Astrocyte of the spinal cord (primary cell): ENCODE data around the gene CMTM5.
A peak's percentile ranks its signal among the peaks of the same experiment; 100 is the strongest.

ENCODE experiments used
- DNase-seq: peaks from one replicate; pipeline ENCODE4 v3.0.0; 2011; ENCODE audit warnings: low read depth, low spot score
- H3K4me3 ChIP-seq: 2 replicates; pipeline ENCODE4 v1.5.1; 2011; ENCODE audit warnings: low read depth, mild to moderate bottlenecking, low read length, moderate library complexity
- CTCF ChIP-seq: IDR thresholded peaks from 2 replicates; pipeline ENCODE4 v1.5.1; 2012; ENCODE audit warnings: low read depth, mild to moderate bottlenecking, low read length, inconsistent platforms
- in situ Hi-C: cut with HindIII; loops from 2 replicates; pipeline ENCODE4 v1.10.0; 2017; ENCODE audit warnings: low sequenced_read_pairs

The CMTM5 gene

DNA sequence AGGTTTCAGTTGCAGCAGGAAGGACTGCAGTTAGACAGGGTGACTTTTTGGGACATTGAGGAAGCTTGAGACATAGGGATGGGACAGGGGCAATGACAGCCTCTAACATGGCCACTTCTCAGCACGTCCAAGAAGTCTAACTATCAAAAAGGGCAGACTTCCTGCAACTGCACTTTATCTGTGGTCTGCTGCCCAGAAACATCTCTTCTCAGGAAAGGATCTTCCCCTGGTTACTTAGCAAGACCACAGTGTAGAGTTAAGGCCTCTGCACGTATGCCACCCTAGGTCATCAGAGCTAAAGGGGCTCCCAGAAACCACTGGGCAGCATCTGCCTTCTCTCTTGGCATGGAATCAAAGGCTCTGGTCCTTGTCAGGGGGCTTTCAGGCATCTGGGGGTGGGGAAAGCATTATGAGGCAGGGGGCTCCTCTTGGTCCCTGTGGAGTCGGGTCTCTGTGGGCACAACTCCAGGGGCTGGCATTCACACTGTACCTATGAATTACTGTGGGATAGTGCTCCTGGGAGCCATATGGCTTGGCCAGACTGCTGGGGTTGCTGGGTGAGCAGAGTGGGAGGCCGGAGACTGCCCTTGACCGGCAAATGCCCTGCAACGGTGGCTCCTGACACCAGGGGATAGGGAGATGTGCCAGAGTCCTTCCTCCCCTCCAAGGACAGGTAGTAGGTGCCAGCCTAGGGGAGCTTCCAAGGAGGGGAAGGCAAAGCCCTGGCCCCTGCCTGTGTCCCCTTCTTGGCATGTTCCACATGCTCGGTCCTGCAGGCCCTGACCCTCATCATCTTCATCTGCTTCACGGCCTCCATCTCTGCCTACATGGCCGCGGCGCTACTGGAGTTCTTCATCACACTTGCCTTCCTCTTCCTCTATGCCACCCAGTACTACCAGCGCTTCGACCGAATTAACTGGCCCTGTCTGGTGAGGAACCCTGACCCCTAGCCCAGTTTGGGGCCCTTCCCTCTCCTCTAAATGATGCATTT, 1.0 kb downstream of the CMTM5 start:
- in situ Hi-C loops: no loop called here
- H3K4me3 ChIP-seq: no peak overlapping the region
- no peak for DNase-seq
- TF ChIP-seq CTCF: no peak

- no peak for DNase-seq
- in situ Hi-C loops: no loop called here
- no peak for TF ChIP-seq CTCF
- no peak overlapping the region for H3K4me3 ChIP-seq
These were observed 1.9 kb downstream of the CMTM5 start for GRCh38 chr14:23378612-23379220.

DNA sequence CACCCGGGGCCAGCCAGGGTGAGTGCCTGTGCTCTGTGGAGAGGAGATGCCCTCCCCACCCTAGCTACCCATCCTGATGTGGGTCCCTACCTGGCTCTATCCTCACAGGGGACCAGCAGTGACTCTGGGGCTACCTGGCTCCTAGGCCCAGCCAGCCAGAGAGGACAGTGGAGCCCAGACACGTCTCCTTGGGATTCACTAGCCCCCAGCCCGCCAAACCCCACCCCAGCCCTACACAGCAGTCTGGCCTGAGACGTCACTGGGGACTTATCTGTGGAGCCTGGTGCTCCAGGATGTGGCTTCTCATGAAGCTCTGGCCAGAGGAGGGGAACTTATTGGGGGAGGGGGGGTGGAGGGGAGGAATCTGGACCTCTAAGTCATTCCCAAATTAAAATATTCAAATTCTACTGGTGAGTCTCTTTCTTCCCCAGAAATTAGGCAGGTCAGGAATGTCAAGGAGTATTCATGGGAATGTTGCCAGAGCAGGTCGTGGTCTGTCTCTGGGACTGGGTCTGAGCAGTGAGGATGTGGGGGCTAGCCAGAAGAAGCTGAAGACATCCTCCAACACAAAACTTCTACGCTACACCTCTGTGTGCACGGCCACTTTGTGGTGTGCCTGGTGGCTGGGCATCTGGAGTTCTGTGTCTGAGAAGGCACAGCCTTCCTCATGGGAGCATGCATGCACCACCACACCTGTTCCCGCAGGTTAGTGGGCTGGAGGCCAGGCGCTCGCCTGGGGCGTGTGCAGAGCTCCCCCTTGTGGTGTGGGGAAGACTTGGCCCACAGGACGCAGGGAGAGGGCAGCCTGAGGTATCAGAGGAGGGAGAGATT, 2.7 kb downstream of the CMTM5 start:
- TF ChIP-seq CTCF: peak; percentile 96
- no peak overlapping the region for H3K4me3 ChIP-seq
- in situ Hi-C loops: no loop called here
- peak; percentile 10 for DNase-seq

DNA sequence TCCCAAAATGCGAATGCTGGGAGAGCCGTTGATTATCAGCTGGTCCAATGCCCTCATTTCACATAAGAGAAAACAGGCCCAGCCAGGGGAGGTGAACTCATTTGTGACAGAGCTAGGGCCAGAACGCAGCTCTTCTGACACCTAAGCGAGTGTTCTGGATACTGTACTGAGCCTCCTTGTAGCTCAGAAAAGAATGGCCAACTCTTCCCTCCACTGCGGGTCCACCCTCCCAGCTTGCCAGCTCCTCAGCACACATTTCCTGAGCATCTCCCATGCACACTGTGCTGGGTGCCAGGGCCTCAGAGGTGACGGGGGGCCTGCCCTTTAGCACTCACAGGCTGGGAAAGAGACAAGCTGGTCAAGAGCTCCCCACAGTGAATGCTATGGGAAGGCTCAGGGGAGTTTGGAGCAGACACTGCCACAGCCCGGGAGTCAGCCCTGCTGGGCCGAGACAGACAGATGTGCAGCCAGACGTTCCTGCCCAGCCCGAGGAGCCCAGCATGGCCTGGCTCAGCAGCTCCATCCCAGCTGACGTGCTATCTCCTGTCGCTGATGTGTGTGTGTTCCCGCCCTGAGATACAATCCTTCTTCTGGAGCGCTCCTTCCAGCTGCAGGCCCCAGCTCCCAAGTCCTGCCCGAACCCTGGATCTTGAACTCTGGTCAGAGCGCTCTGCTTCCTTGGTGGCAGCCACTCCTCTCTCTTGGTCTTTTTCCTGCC, 3.5 kb downstream of the CMTM5 start:
- DNase-seq: no peak
- no peak overlapping the region for H3K4me3 ChIP-seq
- in situ Hi-C loops: no loop called here
- TF ChIP-seq CTCF: no peak

GRCh38 chr14:23380976-23381375, 4.1 kb downstream of the CMTM5 start:
- TF ChIP-seq CTCF: no peak
- no peak overlapping the region for H3K4me3 ChIP-seq
- DNase-seq: no peak
- in situ Hi-C loops: no loop called here

DNA sequence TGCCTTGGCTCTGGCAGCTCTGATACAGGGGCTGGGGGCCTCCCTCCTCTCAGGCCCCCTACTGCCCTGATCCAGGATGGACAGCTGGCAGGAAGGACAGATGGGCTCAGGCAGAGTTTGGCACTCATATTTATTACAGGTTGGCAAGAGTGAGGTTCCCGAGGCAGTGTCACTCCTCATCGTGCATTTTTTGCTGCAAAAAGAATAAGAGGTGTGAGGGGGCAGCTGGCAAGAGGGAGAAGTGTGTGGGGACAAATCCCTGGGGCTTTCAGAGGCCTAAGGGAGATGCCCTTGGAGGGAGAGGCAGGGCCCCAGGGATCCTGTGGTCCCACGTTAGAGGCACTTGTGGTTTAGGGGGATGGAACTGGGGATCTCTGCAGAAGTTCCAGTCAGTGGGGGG, 5.0 kb downstream of the CMTM5 start:
- no peak for DNase-seq
- in situ Hi-C loops: no loop called here
- H3K4me3 ChIP-seq: no peak overlapping the region
- TF ChIP-seq CTCF: no peak
